Raji (cell line): ENCODE results near the gene DCP1A.

Experiments used
- POLR2A ChIP-seq: IDR thresholded peaks from 2 replicates; pipeline ENCODE4 v1.6.1; 2011; ENCODE audit warnings: low read depth, low read length, control low read depth; ENCODE audit not compliant: insufficient read depth

The DCP1A gene

GRCh38 chr3:53242155-53242554, 105.2 kb downstream of the DCP1A start:
- TF ChIP-seq POLR2A = no peak

GRCh38 chr3:53240989-53241972, 106.1 kb downstream of the DCP1A start:
- TF ChIP-seq POLR2A = no peak

- TF ChIP-seq POLR2A = no peak
Observed at GRCh38 chr3:53239800-53240199, 107.5 kb downstream of the DCP1A start.

- no peak for TF ChIP-seq POLR2A
Observed at GRCh38 chr3:53238886-53239285, 108.5 kb downstream of the DCP1A start.

GRCh38 chr3:53238051-53238850, 109.1 kb downstream of the DCP1A start:
- no peak for TF ChIP-seq POLR2A

- no peak for TF ChIP-seq POLR2A
Observed at GRCh38 chr3:53236112-53236841, 111.1 kb downstream of the DCP1A start.

GRCh38 chr3:53235545-53235944, 111.8 kb downstream of the DCP1A start:
- no peak for TF ChIP-seq POLR2A

- no peak for TF ChIP-seq POLR2A
Observed at GRCh38 chr3:53234841-53235232, 112.5 kb downstream of the DCP1A start.

GRCh38 chr3:53234130-53234840, 113.1 kb downstream of the DCP1A start:
- no peak for TF ChIP-seq POLR2A
